HG03064 (cell line): Measurements from ENCODE around the gene BAIAP2.
"Not testable (repeated sequence)": the region's sequence is repeated elsewhere in the genome, so short reads cannot be mapped to it uniquely, and the experiment has no call there.

ENCODE experiments used
- ATAC-seq: cut with Tn5 transposase; IDR thresholded peaks from one replicate; pipeline ENCODE4 v1.9.1; 2021; ENCODE audit warnings: low read depth; ENCODE audit not compliant: unreplicated experiment

Gene BAIAP2

DNA sequence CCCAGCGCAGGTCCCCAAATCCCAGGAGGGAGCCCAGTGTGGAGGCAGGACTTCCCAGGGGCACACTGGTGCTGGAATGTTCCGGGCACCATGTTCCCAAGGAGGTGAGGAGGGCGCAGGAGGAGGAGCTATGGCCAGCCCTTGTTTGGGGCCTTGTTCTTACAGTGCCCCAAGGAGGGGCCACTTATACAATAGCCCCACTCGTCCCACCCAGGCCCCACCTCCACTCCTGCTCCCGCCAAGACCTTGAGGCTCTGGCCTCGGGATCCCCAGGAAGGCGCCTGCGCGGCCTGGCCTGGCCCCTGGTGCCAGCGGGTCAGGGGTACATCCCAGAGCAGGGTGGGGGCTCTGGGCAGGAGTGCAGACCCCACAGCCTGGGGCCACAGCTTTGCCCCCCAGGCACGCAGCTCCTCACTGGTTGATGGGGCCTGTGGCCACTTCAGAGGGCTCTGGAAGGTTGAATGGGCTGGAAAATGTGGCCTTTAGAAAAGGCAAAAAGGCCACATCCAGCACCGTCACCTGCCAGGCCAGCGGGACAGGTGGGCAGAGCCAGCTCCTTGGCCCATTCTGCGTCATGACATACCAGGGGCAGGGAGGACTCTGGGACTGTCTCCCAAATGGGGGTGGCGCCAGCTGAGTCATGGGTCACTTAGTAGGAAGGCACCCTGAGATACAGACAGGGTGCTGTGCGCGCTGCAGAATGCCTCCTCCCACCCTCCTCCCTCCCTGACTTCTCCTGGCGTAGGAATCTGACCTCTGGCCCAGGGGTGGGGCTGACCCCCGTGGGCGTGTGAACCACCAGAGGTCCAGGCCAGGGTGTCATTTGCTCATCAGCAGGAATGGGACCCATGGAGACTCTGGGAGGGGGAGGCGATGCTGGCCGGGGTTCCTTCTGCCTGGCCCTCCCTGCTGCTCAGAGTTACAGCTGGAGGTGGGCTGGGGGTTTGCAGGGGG is 98.1 kb downstream of the BAIAP2 start:
- no peak for ATAC-seq

DNA sequence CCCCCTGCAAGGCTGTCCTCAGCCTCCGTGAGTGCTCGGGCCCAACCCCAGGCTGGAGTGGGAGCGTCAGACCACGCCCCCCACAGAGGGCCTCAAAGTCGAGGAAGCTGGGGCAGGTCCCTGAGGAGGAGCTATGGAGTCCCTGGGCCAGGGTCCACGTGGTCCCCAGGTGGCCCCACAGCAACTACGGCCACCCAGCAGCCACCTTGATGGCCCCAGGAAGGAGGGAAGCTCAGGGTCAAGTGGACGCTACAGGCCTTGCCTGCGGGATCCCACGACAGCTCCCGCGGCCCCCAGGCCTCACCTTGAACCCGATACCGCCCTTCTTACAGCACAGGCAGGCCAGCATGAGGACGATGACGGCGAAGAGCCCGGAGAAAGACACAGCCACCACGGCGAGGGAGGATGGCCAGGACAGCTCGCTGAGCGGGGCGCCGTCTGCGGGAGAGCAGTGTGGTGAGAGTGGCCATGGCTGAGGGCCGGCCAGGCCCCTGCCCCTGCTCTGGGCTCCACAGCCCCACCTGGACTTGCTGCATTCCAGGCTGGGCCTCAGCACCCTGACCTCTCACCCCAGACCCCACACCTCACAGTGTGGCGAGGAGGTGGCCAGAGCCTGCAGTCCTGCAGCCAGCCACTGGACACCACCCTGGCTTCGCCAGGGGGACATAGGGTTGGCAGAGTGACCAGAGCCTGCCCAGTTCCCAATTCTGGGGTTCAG is 99.3 kb downstream of the BAIAP2 start:
- ATAC-seq: no peak

DNA sequence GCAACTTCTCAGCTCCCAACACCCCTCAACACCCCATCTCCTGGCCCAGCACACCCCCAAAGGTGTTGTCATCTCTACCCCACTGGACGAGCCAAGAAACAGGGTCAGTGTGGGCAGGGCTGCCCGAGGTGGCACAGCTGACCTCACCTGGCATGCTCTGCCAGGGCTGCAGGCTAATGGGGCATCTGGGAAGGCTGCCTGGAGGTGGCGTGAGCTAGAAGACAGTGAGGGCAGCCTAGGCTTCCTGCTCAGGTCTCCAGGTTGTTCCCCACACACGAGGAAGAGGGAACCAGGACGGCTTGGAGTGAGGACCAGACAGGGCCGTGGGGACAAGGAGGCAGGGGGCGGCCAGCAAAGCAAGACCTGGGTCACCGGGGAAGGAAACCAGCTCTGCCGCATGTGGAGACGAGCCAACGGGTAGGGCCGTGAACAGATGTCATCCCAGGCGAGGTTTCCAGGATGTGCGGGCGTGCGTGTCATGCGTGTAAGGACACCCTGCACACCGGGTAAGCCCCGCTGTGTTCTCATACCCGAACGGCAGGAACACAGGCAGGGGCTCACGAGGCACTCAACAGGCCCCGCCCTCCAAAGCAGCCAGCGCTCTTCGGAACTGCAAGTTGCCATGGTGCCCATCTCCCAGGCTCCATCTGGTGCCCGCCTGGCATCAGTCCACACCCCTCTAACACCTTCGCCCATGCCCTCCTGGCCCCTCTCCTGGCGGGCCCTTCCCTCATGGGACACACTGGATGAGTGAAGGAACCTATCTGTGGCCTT is 100.7 kb downstream of the BAIAP2 start:
- ATAC-seq: no peak

DNA sequence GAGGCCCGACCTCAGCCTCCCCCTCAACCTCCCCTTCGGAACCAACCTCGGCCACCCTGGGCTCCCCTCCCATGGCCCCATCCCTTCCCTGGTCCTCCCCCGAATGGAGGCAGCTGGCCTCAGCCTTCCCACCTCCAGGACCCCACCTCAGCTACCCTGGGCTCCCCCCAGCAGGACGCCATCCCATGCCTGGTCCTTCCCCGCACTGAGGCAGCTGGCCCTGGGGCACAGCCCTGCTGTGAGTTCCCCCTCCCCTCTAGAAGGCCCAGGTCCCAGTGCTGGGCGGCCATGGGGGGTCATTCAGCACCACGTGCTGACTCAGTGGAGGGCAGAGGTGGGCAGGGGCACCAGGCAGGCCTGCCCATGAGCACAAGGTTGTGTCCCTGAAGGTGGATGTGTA is 101.4 kb downstream of the BAIAP2 start:
- no peak for ATAC-seq

DNA sequence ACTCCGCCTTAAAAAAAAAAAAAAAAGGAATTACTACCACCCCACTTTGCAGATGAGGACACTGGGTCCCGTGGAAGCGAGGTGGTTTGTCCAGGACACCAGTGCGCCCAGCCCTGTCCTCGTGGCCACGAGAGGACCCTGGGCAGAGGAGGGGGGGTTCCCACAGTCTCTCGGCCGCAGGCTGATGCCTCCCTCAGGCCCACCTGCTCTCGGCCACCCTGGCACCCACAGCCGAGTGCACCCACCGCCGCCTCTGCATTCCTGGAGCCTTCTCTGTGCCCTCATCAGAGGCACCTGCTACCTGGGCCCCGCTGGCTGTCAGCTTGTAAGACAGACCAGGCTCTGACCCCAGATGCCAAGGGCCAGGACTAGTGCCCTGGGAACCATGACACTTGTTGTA is 102.3 kb downstream of the BAIAP2 start:
- no peak for ATAC-seq

DNA sequence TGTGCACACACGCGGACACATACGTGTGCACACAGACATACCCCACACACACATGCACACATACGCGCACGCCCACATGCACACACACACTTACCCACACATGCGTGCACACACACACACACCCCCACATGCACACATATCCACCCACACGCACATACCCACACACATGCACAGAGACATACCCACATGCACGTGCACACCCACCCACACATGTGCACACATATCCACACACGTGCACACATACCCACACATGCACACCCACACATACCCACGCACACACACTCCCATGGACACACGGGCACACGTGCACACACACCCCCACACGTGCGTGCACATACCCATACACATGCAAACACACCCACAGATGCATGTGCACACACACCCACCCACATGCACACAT is 103.1 kb downstream of the BAIAP2 start:
- no peak for ATAC-seq

DNA sequence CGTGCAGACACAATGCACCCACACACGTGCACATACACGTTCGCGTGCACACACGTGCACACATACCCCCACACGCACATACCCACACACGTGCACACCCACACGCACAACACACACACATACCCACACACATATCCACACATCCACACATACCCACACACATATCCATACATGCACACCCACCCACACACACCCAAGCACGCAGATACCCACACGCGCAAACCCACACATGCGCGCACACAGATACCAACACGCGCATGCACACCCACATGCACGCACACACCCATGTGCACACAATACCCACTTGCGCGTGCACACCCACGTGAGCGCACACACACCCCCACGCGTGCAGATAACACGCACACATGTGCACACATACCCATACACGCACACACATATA is 103.5 kb downstream of the BAIAP2 start:
- ATAC-seq: no peak

DNA sequence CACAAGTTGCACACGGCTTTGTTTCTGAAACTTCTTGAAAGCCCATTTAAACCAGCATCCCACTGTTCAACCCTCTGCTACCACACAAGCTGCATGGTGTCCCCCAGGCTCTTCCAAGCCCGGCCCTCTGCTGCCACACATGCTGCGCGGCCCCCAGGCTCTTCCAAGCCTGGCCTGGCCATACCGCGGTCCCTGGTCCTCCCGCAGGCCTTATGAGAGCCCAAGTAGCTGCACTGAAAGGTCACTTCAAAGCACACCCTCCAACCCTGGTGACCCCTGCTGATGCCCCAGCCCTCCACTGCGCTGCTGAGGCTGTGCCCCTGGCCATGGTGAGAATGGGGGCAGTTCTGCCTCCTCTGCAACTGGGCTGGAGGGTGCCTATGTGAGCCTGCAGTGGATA is 104.5 kb downstream of the BAIAP2 start:
- no peak for ATAC-seq

DNA sequence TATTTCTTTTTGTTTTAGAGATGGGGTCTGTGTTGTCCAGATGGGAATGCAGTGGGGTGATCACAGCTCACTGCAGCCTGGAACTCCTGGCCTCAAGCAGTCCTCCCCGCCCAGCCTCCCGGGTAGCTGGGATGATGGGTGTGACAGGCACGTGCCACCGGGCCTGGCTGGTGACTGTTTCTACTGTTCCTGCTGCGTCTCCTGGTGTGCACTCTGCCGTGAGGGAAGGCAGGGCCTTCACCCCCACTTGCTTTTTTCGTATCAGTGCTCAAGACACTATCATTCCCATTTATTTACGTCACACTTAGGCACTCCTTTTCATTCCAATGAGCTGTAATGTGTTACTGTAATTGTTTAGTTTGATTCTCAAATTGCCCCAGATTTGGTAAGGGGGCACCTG is 105.1 kb downstream of the BAIAP2 start:
- ATAC-seq: no peak

DNA sequence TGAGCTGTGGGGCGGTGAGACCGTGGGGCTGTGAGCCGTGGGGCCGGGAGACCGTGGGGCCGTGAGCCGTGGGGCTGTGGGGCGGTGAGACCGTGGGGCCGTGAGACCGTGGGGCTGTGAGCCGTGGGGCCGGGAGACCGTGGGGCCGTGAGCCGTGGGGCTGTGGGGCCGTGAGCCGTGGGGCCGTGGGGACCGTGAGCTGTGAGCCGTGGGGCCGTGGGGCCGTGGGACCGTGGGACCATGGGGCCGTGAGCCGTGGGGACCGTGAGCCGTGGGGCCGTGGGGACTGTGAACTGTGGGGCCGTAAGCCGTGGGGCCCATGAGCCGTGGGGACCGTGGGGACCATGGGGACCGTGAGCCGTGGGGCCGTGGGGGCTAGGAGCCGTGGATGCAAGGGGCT is 105.7 kb downstream of the BAIAP2 start:
- no peak for ATAC-seq

DNA sequence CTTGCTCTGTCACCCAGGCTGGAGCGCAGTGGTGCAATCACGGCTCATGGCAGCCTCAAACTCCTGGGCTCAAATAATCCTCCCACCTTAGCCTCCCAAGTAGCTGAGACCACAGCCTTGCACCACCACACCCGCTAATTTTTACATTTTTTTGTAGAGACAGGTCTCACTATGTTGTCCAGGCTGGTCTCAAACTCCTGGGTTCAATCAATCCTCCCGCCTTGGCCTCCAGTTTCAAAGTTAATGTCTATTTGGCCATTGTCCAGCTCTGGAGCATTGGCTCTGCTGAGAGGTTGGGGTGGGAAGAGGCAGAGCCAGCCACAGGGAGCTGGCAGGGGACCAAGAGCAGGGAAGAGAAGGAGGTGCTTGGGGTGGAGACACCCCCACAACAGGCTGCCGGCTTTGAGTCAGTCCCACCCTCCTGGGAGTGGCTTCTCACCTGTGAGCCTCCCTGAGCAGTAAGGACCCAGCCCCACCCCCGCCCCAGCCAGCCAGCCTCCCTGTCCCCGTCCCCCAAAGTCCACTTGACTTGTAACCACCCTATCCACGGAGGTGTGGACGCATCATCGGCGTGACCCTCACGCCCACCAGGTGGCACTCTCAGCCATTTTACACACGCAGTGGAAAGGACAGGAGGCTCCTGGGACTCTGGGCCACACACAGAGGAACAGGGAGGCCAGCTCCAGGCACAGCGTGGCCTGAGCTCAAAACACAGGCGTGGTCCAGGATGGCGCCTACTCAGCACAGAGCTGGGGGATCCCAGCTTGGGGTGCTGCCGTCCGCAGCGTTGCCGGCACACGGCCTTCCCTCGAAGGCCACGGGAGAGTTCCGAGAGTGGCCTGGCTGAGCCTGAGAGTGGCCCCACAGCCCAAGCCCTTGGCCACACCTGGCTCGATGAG is 107.6 kb downstream of the BAIAP2 start:
- no peak for ATAC-seq

DNA sequence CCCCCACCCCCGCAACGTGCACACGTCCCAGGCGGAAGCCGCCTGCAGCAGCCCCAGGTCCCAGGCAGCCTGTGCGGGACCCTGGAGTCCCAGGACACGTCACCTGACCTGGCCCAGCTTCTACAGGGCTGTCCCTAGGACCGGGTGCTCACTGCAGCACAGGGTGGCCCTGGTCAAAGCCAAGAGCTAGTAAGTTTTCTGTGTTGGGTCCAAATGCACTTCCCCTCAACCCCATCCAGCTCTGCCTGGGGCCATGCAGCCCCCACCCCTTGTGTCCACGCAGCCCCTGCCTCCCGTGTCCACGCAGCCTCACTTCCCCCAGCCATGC is 108.2 kb downstream of the BAIAP2 start:
- no peak for ATAC-seq

DNA sequence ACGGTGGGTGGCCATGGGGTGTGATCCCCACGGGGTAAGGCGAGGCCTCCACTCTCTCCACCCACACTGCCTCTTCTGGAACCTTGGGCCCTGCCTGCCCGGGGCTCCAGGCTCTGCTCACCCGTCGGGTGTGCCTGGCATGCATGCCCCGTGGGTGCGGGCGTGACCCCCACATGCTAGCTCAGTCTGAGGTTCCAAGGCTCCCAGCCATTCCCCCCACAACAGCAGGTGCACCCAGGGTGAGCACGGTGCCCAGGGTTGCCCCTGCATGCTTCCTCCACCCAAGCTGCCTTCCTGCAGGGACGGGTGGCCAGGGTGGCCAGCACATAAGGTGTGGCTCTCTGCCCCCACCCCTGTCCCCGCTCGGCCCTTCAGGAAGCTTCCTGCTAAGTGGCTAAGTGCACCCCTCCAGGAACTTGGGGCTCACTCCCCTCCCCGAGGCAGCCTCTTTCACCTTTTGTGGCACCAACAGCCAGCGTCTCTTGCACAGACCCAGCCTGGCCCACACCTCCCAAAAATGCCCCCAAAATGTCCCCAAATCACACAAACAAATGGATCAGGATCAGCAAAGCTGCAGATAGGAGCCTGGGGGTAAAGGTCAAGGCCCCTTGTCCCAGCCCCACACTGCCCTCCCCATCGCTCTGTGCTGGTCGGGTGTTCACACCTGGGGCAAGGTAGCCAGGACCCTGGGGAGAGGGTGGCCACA is 108.9 kb downstream of the BAIAP2 start:
- ATAC-seq: no peak

DNA sequence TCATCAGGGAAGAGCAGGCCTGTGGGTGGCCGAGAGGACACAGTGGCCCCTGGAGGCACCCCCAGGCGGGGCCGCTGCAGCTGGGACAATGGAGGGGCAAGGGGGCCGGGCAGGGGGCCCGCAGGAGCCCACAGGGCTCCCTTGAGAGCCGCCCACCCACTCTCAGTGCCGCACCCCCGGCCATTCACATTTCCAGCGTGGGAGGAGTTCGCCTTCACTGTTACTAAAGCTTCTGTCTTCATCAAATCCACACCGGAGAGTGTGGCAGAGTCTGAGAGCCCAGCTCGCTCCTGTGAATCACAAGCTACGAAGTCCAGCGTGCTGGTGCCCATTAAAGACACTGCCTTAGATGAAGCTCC is 109.5 kb downstream of the BAIAP2 start:
- ATAC-seq: no peak

DNA sequence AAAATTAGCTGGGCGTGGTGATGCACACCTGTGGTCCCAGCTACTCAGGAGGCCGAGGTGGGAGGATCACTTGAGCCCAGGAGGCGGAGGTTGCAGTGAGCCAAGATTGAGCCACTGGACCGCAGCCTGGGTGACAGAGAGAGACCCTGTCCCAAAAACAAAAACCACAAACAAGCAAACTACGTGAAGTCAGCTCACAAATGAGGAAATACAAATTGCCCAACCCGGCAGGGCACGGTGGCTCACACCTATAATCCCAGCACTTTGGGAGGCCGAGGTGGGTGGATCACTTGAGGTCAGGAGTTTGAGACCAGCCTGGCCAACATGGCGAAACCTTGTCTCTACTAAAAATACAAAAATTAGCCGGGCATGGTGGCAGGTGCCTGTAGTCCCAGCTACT is 111.3 kb downstream of the BAIAP2 start:
- not testable (repeated sequence) for ATAC-seq

DNA sequence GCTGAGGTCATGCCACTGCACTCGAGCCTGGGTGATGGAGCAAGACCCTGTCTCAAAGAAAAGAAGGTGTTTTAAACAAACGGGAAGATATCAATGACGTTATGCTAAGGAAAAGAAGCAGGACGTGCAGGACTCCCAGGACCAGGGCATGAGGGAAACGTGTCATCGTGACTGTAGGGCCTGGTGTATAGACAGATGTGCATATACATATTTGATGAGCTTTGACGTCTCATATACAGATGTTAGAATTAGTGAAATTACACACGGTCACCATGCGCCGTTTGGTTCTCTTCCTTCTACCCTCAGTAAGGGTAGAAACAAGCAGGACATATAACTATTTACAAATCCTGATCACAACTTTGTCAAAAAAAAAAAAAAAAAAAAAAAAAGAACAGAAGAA is 112.8 kb downstream of the BAIAP2 start:
- ATAC-seq: no peak

DNA sequence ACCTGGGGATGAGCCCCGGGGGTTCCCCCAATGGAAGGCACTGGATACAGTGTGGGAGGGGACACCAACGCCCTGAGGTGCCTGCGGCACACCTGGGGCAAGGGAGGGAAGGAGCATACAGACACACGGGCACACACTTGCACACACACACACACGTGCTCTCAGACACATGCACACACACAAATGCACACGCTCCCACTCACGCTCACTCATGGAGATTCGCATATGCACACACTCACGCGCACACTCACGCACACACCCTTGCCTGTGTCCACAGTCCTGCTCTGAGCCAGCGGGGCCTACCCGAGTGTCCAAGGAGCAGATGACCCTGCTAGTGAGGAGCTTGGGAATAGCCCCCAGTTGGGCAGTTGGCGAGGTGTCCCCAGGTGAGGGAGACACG is 113.6 kb downstream of the BAIAP2 start:
- no peak for ATAC-seq

DNA sequence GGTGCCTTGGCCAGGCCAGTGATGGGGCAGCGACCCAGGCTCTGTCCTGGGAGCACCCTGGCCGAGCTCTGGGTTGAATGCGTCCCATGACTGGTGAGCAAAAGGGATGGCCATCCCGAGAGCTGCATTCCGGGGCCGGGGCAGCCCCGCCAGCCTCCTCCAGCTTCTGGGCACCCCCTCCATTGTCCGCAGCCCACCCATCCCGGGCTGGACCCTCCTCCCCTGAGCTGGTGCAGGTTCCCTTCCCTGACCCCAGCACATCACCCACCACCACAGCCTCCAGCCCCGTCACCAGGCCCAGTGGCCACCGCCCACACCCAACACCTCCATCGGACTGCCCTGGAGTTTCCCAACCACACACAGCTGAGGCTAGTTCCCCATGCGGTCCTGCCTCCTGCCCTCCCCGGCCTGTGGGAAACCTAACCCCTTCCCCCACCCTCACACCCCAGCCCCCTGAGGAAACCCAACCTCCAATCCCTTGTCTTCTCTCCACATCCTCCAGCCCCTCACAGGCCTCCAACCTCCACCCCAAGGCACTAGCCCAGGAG is 114.1 kb downstream of the BAIAP2 start:
- no peak for ATAC-seq

DNA sequence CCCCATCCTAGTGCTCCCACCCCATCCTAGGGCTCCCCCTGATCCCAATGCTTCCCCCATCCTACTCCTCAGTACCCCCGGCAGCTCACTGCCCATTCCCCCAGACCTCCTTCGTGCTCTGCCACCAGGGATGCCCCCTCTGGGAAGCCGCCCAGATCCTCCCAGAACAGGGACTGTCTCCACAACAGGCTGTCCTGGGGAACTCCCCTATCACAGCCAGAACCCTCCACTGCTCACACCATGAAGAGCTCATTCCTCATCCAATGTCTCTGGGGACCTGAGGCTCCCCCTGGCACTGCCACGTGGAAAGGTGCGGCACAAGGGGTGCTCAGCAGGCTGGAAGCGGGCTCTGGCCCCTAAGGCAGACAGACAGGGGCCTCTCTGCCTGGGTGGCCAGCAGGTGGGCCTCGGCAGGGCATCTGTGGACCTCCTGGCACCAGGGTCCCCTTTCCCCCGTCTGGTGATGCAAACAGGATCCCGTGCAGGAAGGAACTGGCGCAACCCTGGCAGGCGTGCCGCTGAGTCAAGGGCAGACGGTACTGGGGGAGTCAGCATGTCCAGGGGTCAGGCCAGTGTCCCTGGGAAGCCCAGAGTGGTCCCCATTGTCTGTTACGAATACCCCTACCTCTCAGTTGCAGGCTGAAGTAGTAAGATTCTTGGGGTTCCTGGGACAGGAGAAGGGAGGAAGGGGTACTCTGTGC is 115.6 kb downstream of the BAIAP2 start:
- no peak for ATAC-seq
